ENCODE results near the gene ANKLE2. TPM values are rescaled to one million over a fixed set of nuclear protein-coding genes. Genes with fewer than 3 reads are reported as not detected.
"Not testable (repeated sequence)": the region's sequence is repeated elsewhere in the genome, so short reads cannot be mapped to it uniquely, and the experiment has no call there.

The ANKLE2 gene
- 54.3 TPM for total RNA-seq

- no peak for DNase-seq
Observed at GRCh38 chr12:132761032-132761920, at the start of gene ANKLE2. TSS of gene ANKLE2 (minus strand) at chr12:132761832. CDS start at chr12:132761798, 34 bp downstream.

GRCh38 chr12:132809391-132809790 is 47.8 kb upstream of the ANKLE2 start:
- DNase-seq: not testable (repeated sequence)

- DNase-seq: no peak
Observed at GRCh38 chr12:132807295-132808092, 45.9 kb upstream of the ANKLE2 start.

GRCh38 chr12:132806857-132807256 is 45.2 kb upstream of the ANKLE2 start:
- no peak for DNase-seq

GRCh38 chr12:132804426-132804861 is 42.8 kb upstream of the ANKLE2 start:
- no peak for DNase-seq

- no peak for DNase-seq
Observed at GRCh38 chr12:132803888-132804287, 42.3 kb upstream of the ANKLE2 start.

DNA sequence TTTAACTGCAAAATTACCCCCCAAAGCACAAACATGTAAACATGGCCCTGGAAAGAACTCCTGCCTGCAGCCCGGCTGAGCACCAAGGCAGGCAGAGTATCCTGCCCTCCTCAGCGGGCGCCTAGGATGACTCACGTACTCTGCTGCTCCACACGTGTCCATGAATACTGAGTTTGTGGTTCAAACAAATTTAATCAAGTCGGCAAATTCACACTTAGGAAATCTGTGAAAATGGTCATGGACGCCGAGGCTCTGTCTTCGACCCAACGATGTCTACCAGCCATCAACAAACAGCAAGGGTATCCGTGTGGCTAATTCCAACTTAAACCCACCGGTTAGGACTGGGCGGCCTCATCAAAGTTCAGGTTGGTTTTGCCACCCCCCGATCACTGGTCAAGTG is 41.5 kb upstream of the ANKLE2 start:
- no peak for DNase-seq

GRCh38 chr12:132801741-132802140 is 40.1 kb upstream of the ANKLE2 start:
- DNase-seq: no peak

DNA sequence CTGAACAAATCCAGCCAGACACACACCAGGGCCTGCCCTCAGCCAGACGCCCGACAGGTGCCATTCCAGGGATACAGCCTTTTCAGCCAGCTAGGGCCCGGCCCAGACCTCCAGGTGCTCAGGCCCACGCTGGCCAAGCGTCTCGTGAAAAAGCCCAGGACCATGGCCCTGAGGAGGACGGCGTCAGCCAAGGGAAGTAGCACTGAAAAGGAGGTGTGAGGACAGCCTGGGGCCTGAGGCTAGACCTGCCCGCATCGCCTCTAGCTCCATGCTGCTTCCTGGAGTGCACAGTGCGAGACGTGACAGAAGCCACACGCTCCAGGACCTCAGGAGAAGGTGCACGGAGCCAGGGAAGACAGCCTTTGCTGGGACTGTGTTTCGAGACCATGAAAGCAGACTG is 37.2 kb upstream of the ANKLE2 start:
- no peak for DNase-seq

DNA sequence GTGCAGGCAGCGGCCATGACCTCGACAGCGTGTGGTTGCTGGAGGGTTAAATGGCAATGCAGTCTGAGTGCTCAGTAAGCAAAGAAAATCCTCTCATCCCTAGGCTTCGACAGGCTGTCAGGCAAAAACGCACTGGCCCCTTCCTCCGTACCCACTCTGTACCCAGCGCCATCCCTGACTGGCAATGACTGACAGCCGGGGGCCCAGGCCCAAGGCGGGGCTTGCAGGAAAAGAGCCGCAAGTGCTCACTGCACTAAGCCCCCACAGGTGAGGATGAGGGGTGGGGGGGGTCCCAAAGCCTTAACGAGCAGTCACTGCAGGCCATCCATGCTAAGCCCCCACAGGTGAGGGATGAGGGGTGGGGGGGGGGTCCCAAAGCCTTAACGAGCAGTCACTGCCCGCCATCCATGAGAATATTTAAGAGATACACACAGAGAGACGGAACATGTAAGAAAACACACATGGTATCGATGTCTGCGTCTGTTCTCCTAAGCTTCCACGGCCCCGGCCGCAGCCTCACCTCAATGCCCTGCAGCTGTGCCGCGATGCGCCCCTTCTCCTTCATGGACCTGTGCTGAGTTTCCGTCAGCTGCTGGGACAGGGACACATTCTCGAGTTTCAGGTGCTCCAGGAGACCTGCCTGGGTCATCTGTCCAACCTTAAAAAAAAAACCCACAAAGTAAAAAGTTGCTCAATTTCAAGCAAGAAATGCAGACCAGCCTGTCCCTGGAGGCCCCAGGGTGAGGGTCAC is 36.4 kb upstream of the ANKLE2 start:
- DNase-seq: no peak

- no peak for DNase-seq
Observed at GRCh38 chr12:132795847-132796246, 34.2 kb upstream of the ANKLE2 start.

- not testable (repeated sequence) for DNase-seq
Observed at GRCh38 chr12:132791940-132792339, 30.3 kb upstream of the ANKLE2 start.

GRCh38 chr12:132789099-132789471 is 27.5 kb upstream of the ANKLE2 start:
- DNase-seq: no peak

GRCh38 chr12:132788375-132789098 is 26.9 kb upstream of the ANKLE2 start:
- no peak for DNase-seq

GRCh38 chr12:132787877-132788276 is 26.2 kb upstream of the ANKLE2 start:
- DNase-seq: no peak

GRCh38 chr12:132786192-132786591 is 24.6 kb upstream of the ANKLE2 start:
- DNase-seq: no peak

GRCh38 chr12:132784580-132784979 is 22.9 kb upstream of the ANKLE2 start:
- no peak for DNase-seq

DNA sequence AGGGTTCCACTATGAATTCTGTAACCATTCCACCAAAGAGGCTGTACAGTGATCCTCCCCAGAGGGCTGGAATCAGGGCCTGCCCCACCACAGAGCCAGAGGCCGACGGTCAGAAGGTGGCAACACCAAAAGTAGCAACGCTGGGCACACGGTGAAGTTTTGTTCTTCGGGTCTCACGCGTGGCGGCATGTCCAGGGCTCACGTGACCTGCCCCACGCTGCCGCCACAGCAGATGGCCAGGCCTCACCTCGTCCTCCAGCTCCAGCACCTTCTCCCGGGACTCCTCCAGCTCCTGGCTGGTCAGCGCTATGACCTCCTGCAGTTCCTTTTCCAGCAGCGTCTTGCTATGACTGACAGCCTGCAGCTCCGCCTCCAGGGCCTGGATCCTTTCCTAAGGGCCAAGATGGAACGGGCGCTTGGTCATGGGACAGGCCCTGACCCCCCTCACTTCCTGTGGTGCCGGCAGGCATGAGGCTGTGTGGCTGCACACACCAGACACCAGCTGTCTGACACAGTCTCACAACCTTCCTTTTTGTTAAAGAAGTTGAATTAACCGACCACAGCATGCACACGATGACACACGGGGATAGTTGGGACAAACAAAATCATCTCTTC is 22.4 kb upstream of the ANKLE2 start:
- no peak for DNase-seq

DNA sequence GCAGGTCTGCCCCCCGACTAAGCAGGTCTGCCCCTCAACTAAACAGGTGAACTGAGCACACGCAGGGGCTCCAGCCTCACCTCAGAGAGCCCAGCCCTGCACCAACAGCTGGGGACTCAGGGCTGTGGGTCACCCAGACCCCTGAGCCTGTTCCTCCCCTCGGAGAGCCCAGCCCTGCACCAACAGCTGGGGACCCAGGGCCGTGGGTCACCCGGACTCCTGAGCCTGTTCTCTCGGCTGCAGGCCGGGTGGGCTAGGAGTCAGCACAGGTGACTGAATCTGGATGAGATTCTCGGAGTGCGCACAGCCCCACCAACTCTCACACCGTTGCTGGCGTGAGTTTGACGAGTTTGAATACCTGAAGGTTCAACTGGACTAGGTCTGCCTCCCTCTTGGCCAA is 20.3 kb upstream of the ANKLE2 start:
- DNase-seq: no peak

GRCh38 chr12:132779781-132780353 is 18.2 kb upstream of the ANKLE2 start:
- DNase-seq: no peak

GRCh38 chr12:132777614-132778013 is 16.0 kb upstream of the ANKLE2 start:
- no peak for DNase-seq
